ENCODE results near the gene PCK1. TPM values are rescaled to one million over a fixed set of nuclear protein-coding genes. Genes with fewer than 3 reads are reported as not detected.

The PCK1 gene
- total and polyA plus RNA-seq, 2 of the 13 experiments (the other 11 are each of a cell fraction or from before 2014, with no cell fraction given) = 6.5 to 12.6 TPM

- TF ChIP-seq DBP (CRISPR knock-in tag; IDR thresholded peaks at IDR 0.05; ENCODE audit: not compliant biosample characterization) = no peak
- no peak for TF ChIP-seq ZNF557 (CRISPR knock-in tag; IDR thresholded peaks at IDR 0.05)
- TF ChIP-seq ZNF33A (CRISPR knock-in tag; IDR thresholded peaks at IDR 0.05; ENCODE audit: borderline replicate concordance) = peak; percentile 77; the same call in 1 of the 2 replicates
- no peak for TF ChIP-seq REL (CRISPR knock-in tag; conservative IDR thresholded peaks at IDR 0.05)
- TF ChIP-seq ZBTB38 (CRISPR knock-in tag; IDR thresholded peaks at IDR 0.05) = peak; percentile 73; the same call in 1 of the 2 replicates
- TF ChIP-seq XBP1 (CRISPR knock-in tag; IDR thresholded peaks at IDR 0.05) = 0 out of 2 replicates have a peak, but pooled peaks have one; percentile 43
- 0 out of 2 replicates have a peak, but pooled peaks have one; percentile 2 for TF ChIP-seq FOXC1 (CRISPR knock-in tag; IDR thresholded peaks at IDR 0.05; ENCODE audit: borderline replicate concordance)
- TF ChIP-seq ZNF788 (CRISPR knock-in tag; IDR thresholded peaks at IDR 0.05; ENCODE audit: borderline replicate concordance) = peak; percentile 46; the same call in 1 of the 2 replicates
- TF ChIP-seq ZNF550 (CRISPR knock-in tag; IDR thresholded peaks at IDR 0.05; ENCODE audit: borderline replicate concordance) = 0 out of 2 replicates have a peak, but pooled peaks have one; percentile 55
- no peak; the same call in 1 of the 2 replicates for TF ChIP-seq ZFX (CRISPR knock-in tag; IDR thresholded peaks at IDR 0.05; ENCODE audit: low read depth)
- no peak for TF ChIP-seq ZXDC (CRISPR knock-in tag; IDR thresholded peaks at IDR 0.05)
- TF ChIP-seq ZNF879 (CRISPR knock-in tag; IDR thresholded peaks at IDR 0.05) = peak; percentile 52; the same call in 1 of the 2 replicates
- 0 out of 2 replicates have a peak, but pooled peaks have one; percentile 37 for TF ChIP-seq FUBP1 (CRISPR knock-in tag; IDR thresholded peaks at IDR 0.05; ENCODE audit: borderline replicate concordance)
- TF ChIP-seq SIN3A (IDR thresholded peaks at IDR 0.05; ENCODE audit: borderline replicate concordance, low read depth, low read length) = 0 out of 2 replicates have a peak, but pooled peaks have one; percentile 21
- TF ChIP-seq ZNF326 (CRISPR knock-in tag; IDR thresholded peaks at IDR 0.05; ENCODE audit: borderline replicate concordance) = peak; percentile 75; the same call in 1 of the 2 replicates
- TF ChIP-seq ZNF430 (CRISPR knock-in tag; IDR thresholded peaks at IDR 0.05) = peak; percentile 11; the same call in 1 of the 2 replicates
- TF ChIP-seq FOXA1 (IDR thresholded peaks at IDR 0.05) = no peak
- no peak for TF ChIP-seq FOXA1 (CRISPR knock-in tag; IDR thresholded peaks at IDR 0.05)
- peak; percentile 75; the same call in 1 of the 2 replicates for TF ChIP-seq POLR2AphosphoS5 (IDR thresholded peaks at IDR 0.05; ENCODE audit: low read depth, low read length)
- 0 out of 2 replicates have a peak, but pooled peaks have one; percentile 39 for TF ChIP-seq PAF1 (CRISPR knock-in tag; IDR thresholded peaks at IDR 0.05)
- TF ChIP-seq CREBL2 (CRISPR knock-in tag; IDR thresholded peaks at IDR 0.05; ENCODE audit: borderline replicate concordance) = 0 out of 2 replicates have a peak, but pooled peaks have one; percentile 6
- TF ChIP-seq ZNF772 (CRISPR knock-in tag; IDR thresholded peaks at IDR 0.05) = 0 out of 2 replicates have a peak, but pooled peaks have one; percentile 10
- no peak for TF ChIP-seq TBX2 (CRISPR knock-in tag; IDR thresholded peaks at IDR 0.05; ENCODE audit: borderline replicate concordance)
These were observed 708 bp downstream of the PCK1 start (continued) for GRCh38 chr20:57561356-57562279.
